HG02840 (cell line): ENCODE measurements around the gene ROGDI.

Experiments used
- ATAC-seq: cut with Tn5 transposase; IDR thresholded peaks from one replicate; pipeline ENCODE4 v1.9.1; 2021; ENCODE audit warnings: mild to moderate bottlenecking, moderate library complexity, moderate number of reproducible peaks; ENCODE audit not compliant: unreplicated experiment, low FRiP score

The ROGDI gene

DNA sequence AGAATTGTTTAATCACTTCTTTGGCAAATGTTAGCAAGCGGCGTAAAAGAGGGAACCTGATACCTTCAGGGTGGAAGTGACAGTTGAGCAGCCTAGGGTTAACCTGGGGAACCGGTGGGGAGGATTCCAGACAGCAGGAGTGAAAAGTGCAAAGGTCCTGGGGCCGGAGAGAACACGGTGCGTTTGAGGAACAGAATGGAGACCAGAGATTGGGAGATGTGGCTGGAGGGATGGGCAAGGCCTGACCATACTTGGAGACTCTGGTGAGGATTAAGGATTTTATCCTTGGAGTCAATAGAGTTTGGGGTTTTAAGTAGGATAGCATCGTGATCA, 33.2 kb downstream of the ROGDI start:
- ATAC-seq, result no peak

DNA sequence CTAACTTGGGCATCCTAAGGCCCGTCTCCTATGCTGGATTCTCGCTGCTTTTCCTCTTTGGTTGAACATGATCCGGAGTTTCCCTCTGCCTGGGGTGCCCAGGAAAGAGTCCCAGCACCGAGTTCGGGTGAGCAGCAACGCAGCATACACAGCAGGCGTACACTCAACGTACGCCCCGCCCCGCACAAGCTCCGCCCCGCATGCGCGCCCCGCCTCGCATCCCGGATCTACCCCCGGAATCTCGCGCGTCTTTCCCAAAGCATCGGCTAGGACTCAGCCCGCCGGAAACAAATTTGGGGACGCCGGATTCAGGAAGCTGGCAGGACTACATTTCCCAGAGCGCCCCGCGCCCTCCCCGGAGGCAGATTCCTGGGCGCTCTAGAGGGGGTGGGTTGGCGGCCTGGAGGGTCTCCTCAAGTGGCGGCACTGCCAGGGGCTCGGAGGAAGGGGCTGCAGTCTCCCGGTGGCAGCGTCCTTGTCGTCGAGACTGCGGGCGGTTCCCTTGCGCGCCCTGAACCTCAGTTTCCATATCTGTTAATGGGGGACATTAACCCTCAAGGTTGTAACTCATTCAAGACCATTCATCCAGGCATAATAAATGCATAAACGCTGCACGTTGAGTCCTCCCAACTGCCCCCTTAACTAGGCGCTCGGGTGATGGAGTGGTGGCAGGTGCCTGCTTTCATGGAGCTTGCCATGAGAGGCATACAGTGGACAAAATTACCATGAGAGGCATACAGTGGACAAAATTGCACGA, 33.7 kb downstream of the ROGDI start:
- peak; percentile 46 for ATAC-seq

DNA sequence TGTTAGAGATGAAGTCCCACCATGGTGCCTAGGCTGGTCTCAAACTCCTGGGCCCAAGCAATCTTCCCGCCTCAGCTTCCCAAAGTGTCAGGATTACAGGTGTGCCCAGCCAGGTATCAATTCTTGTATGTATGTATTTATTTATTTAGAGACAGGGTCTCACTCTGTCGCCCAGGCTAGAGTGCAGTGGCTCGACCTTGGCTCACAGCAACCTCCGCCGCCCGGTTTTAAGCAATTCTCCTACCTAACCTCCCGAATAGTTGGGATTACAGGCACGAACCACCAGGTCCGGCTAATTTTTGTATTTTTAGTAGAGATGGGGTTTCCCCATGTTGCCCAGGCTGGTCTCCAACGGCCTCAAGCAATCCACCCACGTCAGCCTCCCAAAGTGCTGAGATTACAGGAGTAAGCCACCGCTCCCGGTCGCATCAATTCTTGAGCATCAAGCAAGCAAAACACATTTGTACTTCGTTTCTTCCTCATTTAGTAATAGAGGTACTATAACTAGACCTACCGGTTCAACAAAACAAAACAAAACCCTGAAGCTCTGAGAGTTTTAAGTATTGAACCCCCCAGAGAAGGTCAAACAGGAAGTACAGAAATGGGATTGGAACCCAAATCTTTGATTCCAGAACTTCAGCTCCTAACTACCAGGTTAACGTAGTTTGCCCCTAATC, 34.4 kb downstream of the ROGDI start:
- no peak for ATAC-seq

- peak; percentile 85 for ATAC-seq
Measured at GRCh38 chr16:4766875-4767628, 35.4 kb downstream of the ROGDI start, which contains the start of gene ZNF500. Gene ZNF500 (minus strand): TSS chr16:4767162. CDS start chr16:4765978, 1,184 bp downstream.

DNA sequence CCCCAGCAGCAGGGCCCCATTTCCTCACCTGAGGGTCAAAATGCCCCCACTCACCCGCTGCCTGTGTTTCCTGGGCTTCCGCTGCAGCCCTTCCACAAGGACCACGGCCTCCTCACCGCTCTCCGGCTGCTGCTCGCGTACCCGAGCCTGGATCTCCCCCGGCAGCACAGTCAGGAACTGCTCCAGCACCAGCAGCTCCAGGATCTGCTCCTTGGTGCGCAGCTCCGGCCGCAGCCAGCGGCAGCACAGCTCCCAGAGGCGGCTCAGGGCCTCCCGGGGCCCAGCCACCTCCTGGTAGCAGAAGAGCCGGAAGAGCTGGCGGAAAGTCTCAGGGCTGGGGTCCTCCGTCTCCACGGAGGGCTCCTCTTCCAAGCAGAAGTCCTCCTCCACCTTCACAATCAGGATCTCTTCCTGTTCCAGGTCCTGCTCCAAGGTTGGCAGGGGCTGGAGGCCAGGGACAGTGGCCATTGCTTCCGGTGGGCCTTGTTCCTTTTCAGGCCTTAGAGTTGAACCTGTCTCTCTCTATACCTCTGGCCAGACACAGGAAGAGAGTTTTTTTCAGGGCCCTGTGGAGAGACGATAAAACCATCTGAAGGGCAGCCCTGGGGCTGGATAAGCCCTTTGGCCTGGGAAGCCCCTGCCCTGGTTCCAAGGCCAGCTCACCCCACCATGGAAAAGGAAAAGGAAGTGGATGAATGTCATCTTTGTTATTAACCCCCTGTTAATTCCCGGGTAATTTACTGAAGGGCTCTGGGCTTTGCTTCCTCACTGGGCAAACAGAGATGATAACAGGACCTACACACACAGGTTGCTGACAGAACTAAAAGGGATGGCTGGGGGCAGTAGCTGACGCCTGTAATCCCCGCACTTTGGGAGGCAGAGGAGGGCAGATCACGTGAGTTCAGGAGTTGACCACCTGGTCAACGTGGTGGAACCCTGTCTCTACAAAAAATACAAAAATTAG, 36.6 kb downstream of the ROGDI start:
- ATAC-seq, result no peak

DNA sequence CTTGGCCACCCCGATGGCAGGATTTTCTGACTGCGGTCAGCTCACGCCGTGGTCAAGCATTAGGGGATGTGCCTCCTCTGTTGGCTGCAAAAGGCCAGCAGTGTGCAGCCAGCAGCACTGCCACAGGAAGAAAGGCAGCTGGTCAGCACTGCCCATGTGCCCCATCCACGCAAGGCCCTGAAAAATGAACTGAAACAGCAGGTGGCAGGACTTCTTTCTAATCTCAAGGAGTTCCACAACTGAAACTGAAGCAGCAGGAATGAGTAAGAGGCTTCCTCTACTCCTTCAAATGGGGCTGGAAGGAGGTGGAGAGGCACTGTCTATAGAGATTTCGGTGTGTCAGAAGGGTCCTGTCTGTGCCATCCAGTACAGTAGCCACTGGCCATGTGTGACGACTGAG, 38.6 kb downstream of the ROGDI start:
- ATAC-seq, result no peak

GRCh38 chr16:4762205-4762604, 40.2 kb downstream of the ROGDI start:
- ATAC-seq, result no peak

- ATAC-seq, result no peak
Measured at GRCh38 chr16:4760221-4760910, 42.1 kb downstream of the ROGDI start.

DNA sequence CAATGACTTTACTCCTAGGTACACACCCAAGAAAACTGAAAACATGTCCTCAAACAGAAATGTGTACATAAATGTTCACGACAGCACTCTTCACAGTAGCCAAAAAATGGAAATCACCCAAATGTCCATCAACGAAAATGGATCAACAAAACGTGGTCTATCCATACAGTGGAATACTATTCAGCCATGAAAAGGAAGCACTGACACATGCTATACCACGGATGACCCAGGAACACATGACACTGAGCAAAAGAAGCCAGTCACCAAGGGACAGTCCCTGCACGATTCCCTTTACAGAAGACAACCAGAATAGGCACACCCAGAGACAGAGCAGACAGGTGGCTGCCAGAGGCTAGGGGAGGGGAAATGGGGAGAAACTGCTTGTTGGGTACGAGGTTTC, 46.7 kb downstream of the ROGDI start:
- ATAC-seq, result no peak

- no peak for ATAC-seq
Measured at GRCh38 chr16:4754865-4755264, 47.6 kb downstream of the ROGDI start.

DNA sequence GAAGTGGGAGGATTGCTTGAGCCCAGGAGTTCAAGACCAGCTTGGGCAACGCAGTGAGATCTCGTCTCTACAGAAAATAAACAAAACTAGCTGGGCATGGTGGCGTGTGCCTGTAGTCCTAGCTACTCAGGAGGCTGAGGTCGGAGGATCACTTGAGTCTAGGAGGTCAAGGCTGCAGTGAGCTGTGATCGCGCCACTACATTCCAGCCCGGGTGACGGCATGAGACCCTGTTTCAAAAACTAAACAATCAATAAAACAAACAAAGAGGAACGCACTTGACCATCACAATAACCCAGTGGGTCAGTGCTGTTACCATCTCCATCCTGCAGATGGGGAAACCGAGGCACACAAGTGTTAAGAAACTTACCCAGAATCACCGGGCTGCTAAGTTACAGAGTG, 49.2 kb downstream of the ROGDI start:
- no peak for ATAC-seq

DNA sequence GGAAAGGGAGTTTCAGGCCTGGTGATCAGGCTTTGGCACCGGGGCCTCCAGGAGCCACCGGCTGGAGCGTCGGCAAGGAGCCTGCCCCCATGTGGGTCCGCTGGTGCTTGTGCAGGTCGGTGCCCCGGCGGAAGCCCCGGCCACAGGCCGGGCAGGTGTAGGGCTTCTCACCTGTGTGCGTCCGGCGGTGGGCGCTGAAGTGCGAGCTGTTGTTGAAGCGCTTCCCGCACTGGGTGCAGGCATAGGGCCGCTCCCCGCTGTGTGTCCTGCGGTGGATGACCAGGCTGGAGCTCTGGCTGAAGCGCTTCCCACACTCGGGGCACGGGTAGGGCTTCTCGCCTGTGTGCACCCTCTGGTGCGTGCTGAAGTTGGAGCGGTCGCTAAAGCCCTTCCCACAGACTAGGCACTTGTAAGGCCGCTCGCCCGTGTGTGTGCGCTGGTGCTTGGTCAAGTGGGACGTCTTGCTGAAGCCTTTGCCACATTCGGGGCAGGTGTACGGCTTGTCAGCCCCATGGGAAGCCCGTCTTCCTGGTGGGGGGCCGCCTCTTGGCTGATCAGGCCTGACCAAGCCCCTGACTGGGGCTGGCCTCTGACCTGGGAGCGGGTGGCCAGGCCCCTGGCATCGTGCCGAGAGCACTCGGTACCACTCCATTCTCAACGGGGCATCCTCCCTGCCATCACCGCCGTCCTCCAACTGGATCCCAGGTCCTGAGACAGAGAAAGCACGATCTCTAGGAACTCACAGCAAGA, 49.9 kb downstream of the ROGDI start:
- no peak for ATAC-seq

DNA sequence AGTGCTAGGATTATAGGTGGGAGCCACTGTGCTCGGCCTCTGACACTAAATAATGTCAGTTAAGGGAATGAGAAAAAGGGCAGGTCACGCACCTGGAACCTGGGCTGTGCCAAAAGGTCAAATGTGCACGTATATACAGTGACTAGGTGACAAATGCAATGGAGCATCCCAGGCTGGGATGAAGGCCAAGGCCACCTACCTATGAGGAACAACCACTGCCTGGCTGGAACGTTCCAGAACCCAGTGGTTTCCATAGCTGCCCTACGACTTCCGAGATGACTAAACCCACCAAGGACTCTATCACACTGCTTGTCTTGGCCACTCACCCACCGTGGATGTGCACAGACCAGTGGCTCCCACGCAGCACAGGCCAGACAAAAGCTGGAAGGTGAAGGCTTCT, 51.5 kb downstream of the ROGDI start:
- no peak for ATAC-seq

GRCh38 chr16:4749700-4750257, 52.7 kb downstream of the ROGDI start:
- ATAC-seq, result no peak

DNA sequence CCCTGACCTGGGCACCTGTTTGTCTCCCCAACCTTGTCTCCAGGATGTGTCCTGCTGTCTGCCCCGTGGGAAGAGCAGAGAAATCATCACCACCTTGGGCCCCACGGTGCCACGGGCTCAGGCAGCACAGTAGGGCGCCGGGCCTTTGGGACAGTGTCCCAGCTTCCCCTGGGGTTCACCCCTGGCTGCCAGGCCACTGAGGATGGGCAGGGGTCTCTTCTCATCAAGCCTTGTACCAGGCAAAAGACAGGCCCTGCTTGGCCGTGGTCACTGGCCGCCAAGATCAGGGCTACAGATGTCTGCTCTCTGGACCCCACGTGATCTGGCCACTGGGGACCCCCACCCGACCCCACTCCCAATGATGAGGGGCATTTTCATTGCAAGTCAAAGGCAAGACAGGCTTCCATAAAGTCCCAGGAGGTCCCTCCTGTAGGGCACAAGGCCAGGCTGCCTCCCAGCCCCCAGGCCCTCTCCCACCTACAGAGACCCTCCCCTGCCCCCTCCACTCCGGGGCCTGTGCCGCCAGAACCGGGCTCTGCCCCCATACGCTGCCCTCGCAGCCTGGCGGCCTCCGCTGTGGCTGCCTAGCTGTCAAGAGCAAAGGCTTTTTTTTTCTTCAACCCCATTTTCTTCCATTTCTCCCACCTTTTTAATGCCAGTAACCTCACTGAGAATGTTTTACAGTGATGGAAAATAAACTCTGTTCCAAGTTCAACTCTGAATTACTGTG, 53.6 kb downstream of the ROGDI start:
- no peak for ATAC-seq

DNA sequence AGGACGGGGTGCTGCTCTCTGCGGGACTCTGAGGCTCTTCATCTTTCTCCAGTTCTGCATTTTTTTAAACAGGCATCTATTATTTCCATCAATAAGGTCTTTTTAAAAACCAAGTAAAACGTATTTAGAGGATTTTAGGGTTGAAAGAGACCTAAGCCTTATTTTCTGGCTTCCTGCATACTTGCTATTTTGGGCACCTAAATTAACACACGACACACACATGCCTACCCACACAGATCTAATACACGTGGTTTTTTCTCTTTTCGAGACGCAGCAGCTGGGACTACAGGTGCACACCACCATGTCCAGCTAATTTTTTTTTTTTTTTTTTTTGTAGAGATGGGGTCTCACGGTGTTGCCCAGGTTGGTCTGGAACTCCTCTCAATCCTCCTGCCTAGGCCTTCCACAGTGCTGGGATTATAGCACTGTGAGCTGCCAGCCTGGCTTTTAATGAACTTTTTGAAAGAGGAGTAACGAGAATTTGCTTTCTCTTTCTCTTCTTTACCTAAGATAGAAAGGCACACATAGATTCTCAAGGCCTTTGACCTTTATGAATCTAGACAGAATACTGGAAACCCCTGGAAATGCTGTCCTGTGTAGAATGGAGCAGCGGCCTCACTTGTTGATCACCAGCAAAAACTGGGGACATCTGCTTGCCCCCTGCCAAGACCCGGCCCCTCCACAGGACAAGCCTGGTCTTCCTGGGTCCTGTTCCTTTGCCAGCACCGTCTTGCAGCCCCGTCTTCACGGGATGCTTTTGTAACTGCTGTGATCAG, 54.3 kb downstream of the ROGDI start:
- no peak for ATAC-seq

GRCh38 chr16:4746991-4747574, 55.4 kb downstream of the ROGDI start:
- no peak for ATAC-seq
